GM23248 (cell line): ENCODE data around the gene RSPH3. TPM values are rescaled to one million over a fixed set of nuclear protein-coding genes. Genes with fewer than 3 reads are reported as not detected.

Experiments
- DNase-seq: peaks from one replicate; pipeline ENCODE4 v3.0.0-alpha.2; 2015
- H2AFZ ChIP-seq: fragments of 200-600 bp; sonication (generic); 2 replicates; pipeline ENCODE4 v1.6.1; 2016; ENCODE audit warnings: antibody characterized with exemption
- H3F3A ChIP-seq: fragments of 200-600 bp; sonication (generic); 2 replicates; pipeline ENCODE4 v1.6.1; 2016; ENCODE audit warnings: mild to moderate bottlenecking, antibody characterized with exemption, mixed run types; ENCODE audit not compliant: insufficient read depth
- H3K27ac ChIP-seq: fragments of 200-600 bp; sonication (generic); 2 replicates; pipeline ENCODE4 v1.5.1; 2016; ENCODE audit warnings: mild to moderate bottlenecking
- H3K27me3 ChIP-seq: fragments of 200-600 bp; sonication (generic); replicated peaks from 2 replicates; pipeline ENCODE4 v1.6.1; 2016; ENCODE audit warnings: mild to moderate bottlenecking; ENCODE audit not compliant: insufficient read depth
- H3K36me3 ChIP-seq: fragments of 200-600 bp; sonication (generic); 2 replicates; pipeline ENCODE4 v1.6.1; 2016; ENCODE audit warnings: low read depth, mild to moderate bottlenecking
- H3K4me1 ChIP-seq: fragments of 200-600 bp; sonication (generic); 2 replicates; pipeline ENCODE4 v1.6.1; 2016; ENCODE audit warnings: mild to moderate bottlenecking; ENCODE audit not compliant: insufficient read depth
- H3K4me2 ChIP-seq: fragments of 200-600 bp; sonication (generic); one replicate; pipeline ENCODE4 v1.6.1; 2016; ENCODE audit warnings: mild to moderate bottlenecking; ENCODE audit not compliant: unreplicated experiment
- H3K4me3 ChIP-seq: fragments of 200-600 bp; sonication (generic); 2 replicates; pipeline ENCODE4 v1.5.1; 2016; ENCODE audit warnings: mild to moderate bottlenecking
- H3K79me2 ChIP-seq: fragments of 200-600 bp; sonication (generic); 2 replicates; pipeline ENCODE4 v1.6.1; 2016; ENCODE audit warnings: mild to moderate bottlenecking; ENCODE audit not compliant: insufficient read depth
- H3K9ac ChIP-seq: fragments of 200-600 bp; sonication (generic); 2 replicates; pipeline ENCODE4 v1.6.1; 2016; ENCODE audit warnings: mild to moderate bottlenecking
- H3K9me2 ChIP-seq: fragments of 200-600 bp; sonication (generic); 2 replicates; pipeline ENCODE4 v1.6.1; 2016; ENCODE audit warnings: mixed run types, mild to moderate bottlenecking, moderate library complexity; ENCODE audit not compliant: insufficient read depth
- H3K9me3 ChIP-seq: fragments of 200-600 bp; sonication (generic); one replicate; pipeline ENCODE4 v1.6.1; 2017; ENCODE audit warnings: low read depth
- H4K20me1 ChIP-seq: fragments of 200-600 bp; sonication (generic); 2 replicates; pipeline ENCODE4 v1.6.0; 2016; ENCODE audit not compliant: insufficient read depth
- EZH2 ChIP-seq: fragments of 200-600 bp; sonication (generic); IDR thresholded peaks from 2 replicates; pipeline ENCODE4 v1.6.1; 2018; ENCODE audit warnings: antibody characterized with exemption, mild to moderate bottlenecking; ENCODE audit not compliant: insufficient read depth, poor library complexity, severe bottlenecking
- EZH2phosphoT487 ChIP-seq: fragments of 200-600 bp; sonication (generic); IDR thresholded peaks from 2 replicates; pipeline ENCODE4 v1.6.1; 2018; ENCODE audit warnings: antibody characterized with exemption, moderate library complexity, mild to moderate bottlenecking, low read depth; ENCODE audit not compliant: insufficient read depth
- WGBS, 2 experiments: methylation state at CpG; one replicate each; pipeline ENCODE4 v1.1.6; 2015 to 2017; ENCODE audit warnings: low lambda C conversion rate in 2 of 2, low coverage in 1 of 2; ENCODE audit errors: missing lambda C conversion rate in 2 of 2; 5-methylcytosine and 5-hydroxymethylcytosine counted together
- in situ Hi-C: fragments of 300-500 bp; cut with MboI; formaldehyde crosslinking; loops from 2 replicates; pipeline ENCODE4 v1.15.0; 2020
- polyA plus RNA-seq: library from polyadenylated mRNA; unstranded; fragments of >200 nt; fragmentation: Nextera tagmentation; extraction: Ambion mirVana; gene quantifications from 2 replicates; pipeline ENCODE4 v1.2.1, GENCODE V29; 2016
- total RNA-seq: library from RNA; depleted of rRNA; stranded (reverse); fragments of >200 nt; shearing (Covaris generic); gene quantifications from 2 replicates; pipeline ENCODE4 v1.2.3, GENCODE V29; 2014

The RSPH3 gene
- total and polyA plus RNA-seq, 2 experiments from 2014 or later = 7.2 to 15.1 TPM

GRCh38 chr6:158977382-158977781, 22.6 kb downstream of the RSPH3 start:
- H2AFZ ChIP-seq = no peak overlapping the region
- 88 to 95% methylated on average over 3 of the region's 3 CpGs for WGBS, 2 experiments
- no peaks in the 10 kb centered on the region for H3K79me2 ChIP-seq
- no peaks in the 10 kb centered on the region for H3K36me3 ChIP-seq
- no peaks in the 10 kb centered on the region for H3K9me3 ChIP-seq
- TF ChIP-seq EZH2 (no peak), EZH2phosphoT487 (no peak)
- in situ Hi-C loops = no loop called here
- peaks cover 9% of the 10 kb centered on the region; the same call in 1 of the 2 replicates for H3K4me1 ChIP-seq
- no peak overlapping the region for H3K4me2 ChIP-seq
- H4K20me1 ChIP-seq = no peaks in the 10 kb centered on the region
- H3K27ac ChIP-seq = no peak overlapping the region
- H3K27me3 ChIP-seq = no peaks in the 10 kb centered on the region
- no peak overlapping the region for H3K4me3 ChIP-seq
- no peaks in the 10 kb centered on the region for H3K9me2 ChIP-seq
- H3F3A ChIP-seq = no peaks in the 10 kb centered on the region
- no peak for DNase-seq
- no peak overlapping the region for H3K9ac ChIP-seq

- in situ Hi-C loops = loop anchor here (25.0 kb wide), 1 partner anchor 260 kb away; no protein-coding TSS in a partner anchor
- Histone ChIP-seq H4K20me1 (no peaks in the 10 kb centered on the region), H3K4me2 (no peak overlapping the region), H3K4me3 (no peak overlapping the region), H3K36me3 (peaks cover 13% of the 10 kb centered on the region), H3K9me3 (no peaks in the 10 kb centered on the region), H3K27ac (no peak overlapping the region), H3K9ac (no peak overlapping the region), H3K27me3 (no peaks in the 10 kb centered on the region), H3F3A (no peaks in the 10 kb centered on the region), H2AFZ (no peak overlapping the region), H3K4me1 (no peaks in the 10 kb centered on the region), H3K79me2 (no peaks in the 10 kb centered on the region), H3K9me2 (no peaks in the 10 kb centered on the region)
- DNase-seq = peak; percentile 77
- TF ChIP-seq EZH2 (no peak), EZH2phosphoT487 (no peak)
- WGBS, 2 experiments = 29 to 34% methylated on average over 4 of the region's 4 CpGs
Measured at GRCh38 chr6:158972241-158973233, 27.5 kb downstream of the RSPH3 start.

- DNase-seq = peak; percentile 12
- Histone ChIP-seq H3K9ac (no peak overlapping the region), H3K4me2 (no peak overlapping the region), H3K79me2 (no peaks in the 10 kb centered on the region), H3K36me3 (peaks cover 20% of the 10 kb centered on the region), H3K9me2 (no peaks in the 10 kb centered on the region), H3K4me3 (no peak overlapping the region), H4K20me1 (no peaks in the 10 kb centered on the region), H3K27me3 (no peaks in the 10 kb centered on the region), H2AFZ (no peak overlapping the region), H3K9me3 (no peaks in the 10 kb centered on the region), H3F3A (no peaks in the 10 kb centered on the region), H3K27ac (no peak overlapping the region), H3K4me1 (no peaks in the 10 kb centered on the region)
- no peak for TF ChIP-seq EZH2phosphoT487
- TF ChIP-seq EZH2 = no peak
- in situ Hi-C loops = loop anchor here (25.0 kb wide), 1 partner anchor 258 kb away; no protein-coding TSS in a partner anchor
- WGBS, 2 experiments = 82 to 87% methylated on average over 6 of the region's 6 CpGs
Measured at GRCh38 chr6:158970640-158971275, 29.2 kb downstream of the RSPH3 start.

GRCh38 chr6:158969148-158969547, 30.9 kb downstream of the RSPH3 start:
- Histone ChIP-seq H4K20me1 (no peaks in the 10 kb centered on the region), H3K9me2 (0 out of 2 replicates have a peak, but pooled peaks cover 3% of the 10 kb centered on the region), H3K4me2 (no peak overlapping the region), H3K36me3 (peaks cover 20% of the 10 kb centered on the region), H3K4me3 (no peak overlapping the region), H3K4me1 (no peaks in the 10 kb centered on the region), H3K27me3 (no peaks in the 10 kb centered on the region), H3K27ac (no peak overlapping the region), H2AFZ (no peak overlapping the region), H3K9ac (no peak overlapping the region), H3K79me2 (no peaks in the 10 kb centered on the region), H3K9me3 (no peaks in the 10 kb centered on the region), H3F3A (no peaks in the 10 kb centered on the region)
- TF ChIP-seq EZH2 (no peak), EZH2phosphoT487 (no peak)
- WGBS, 2 experiments = 86 to 91% methylated on average over 1 of the region's 1 CpG
- DNase-seq = peak; percentile 16
- in situ Hi-C loops = loop anchor here (25.0 kb wide), 1 partner anchor 257 kb away; no protein-coding TSS in a partner anchor
